ENCODE results near the gene SEPTIN5.

GRCh38 chr22:19760058-19760950, 46.0 kb downstream of the SEPTIN5 start, which contains the start of gene TBX1:
- TF ChIP-seq CTCF (IDR thresholded peaks at IDR 0.05) (no peak), POLR2A (IDR thresholded peaks at IDR 0.05) (no peak)

Data from gastroesophageal sphincter (tissue), 3 donors.